GM12873 (cell line): ENCODE results near the gene SLC6A9.

Experiments
- TF ChIP-seq, protein P1 (sequence below): IDR thresholded peaks from 2 replicates; pipeline ENCODE4 v1.5.1; 2012; ENCODE audit warnings: low read depth, mild to moderate bottlenecking, moderate library complexity, low read length, control low read depth; ENCODE audit not compliant: insufficient read depth; ENCODE audit errors: missing control alignments

Gene SLC6A9

DNA sequence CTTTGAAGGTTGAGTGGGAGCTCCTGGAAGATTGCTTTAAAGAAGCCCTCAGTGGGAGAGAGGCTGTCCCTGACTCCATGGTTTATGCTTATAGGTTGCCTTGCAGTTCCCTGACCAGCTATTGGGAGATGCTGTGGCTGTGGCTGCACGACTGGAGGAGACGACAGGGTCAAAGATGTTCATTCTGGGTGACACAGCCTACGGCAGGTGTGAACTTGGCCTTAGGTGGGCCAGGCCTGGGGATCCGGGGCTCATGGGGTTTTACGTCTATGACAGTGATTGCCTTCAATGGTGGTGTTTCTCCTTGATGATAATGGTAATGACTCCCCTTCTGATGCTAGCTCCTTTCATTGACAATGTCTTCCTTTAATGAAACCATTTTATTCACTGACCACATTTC is 60.8 kb downstream of the SLC6A9 start:
- TF ChIP-seq, protein P1, sequence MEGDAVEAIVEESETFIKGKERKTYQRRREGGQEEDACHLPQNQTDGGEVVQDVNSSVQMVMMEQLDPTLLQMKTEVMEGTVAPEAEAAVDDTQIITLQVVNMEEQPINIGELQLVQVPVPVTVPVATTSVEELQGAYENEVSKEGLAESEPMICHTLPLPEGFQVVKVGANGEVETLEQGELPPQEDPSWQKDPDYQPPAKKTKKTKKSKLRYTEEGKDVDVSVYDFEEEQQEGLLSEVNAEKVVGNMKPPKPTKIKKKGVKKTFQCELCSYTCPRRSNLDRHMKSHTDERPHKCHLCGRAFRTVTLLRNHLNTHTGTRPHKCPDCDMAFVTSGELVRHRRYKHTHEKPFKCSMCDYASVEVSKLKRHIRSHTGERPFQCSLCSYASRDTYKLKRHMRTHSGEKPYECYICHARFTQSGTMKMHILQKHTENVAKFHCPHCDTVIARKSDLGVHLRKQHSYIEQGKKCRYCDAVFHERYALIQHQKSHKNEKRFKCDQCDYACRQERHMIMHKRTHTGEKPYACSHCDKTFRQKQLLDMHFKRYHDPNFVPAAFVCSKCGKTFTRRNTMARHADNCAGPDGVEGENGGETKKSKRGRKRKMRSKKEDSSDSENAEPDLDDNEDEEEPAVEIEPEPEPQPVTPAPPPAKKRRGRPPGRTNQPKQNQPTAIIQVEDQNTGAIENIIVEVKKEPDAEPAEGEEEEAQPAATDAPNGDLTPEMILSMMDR, result no peak

DNA sequence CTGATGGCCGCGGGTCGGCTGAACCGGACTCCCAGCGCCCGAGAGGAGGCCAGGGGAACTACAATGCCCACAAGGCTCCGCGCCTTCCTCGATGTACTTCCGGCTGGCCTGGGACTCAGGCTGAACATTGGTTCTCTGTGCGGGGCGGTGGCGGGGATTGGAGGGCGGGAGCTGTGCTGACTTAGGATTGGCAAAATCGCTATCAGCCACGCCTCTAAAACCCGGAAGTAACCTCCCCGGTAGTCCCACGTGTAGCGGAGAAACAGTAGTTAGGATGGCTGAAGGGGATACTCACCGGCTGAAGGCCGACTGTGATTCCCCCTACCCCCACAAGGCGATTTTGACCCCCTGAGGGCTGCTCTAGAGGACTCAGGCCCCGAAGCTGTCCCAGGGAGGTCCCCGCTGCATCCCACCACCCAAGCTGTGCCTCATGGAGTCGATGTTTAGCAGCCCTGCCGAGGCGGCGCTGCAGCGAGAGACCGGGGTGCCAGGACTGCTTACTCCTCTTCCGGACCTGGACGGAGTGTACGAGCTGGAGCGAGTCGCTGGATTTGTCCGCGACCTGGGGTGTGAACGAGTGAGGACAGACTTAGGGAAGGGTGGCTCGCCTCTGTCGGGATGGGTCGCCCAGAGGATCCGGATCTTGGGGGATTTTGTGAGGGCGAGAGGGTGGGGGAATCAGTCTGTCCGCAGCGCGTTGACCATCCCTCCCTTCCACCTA is 61.4 kb downstream of the SLC6A9 start, which contains the start of gene DPH2:
DPH2 (plus strand) TSS at position 265 of the 721 bp plus-strand sequence; CDS start at position 431, 166 bp downstream.
- TF ChIP-seq, protein P1, result peak; percentile 20

DNA sequence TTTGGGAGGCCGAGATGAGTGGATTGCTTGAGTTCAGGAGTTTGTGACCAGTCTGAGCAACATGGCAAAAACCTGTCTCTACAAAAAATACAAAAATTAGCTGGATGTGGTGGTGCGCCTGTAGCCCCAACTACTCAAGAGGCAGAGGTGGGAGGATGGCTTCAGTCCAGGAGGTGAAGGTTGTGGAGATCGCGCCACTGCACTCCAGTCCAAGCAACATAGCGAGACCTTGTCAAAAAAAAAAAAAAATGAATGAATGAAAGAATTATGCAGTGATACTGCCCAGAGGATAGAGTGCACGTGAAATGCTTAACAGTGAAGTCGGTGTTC is 61.9 kb downstream of the SLC6A9 start:
- TF ChIP-seq, protein P1, result no peak

DNA sequence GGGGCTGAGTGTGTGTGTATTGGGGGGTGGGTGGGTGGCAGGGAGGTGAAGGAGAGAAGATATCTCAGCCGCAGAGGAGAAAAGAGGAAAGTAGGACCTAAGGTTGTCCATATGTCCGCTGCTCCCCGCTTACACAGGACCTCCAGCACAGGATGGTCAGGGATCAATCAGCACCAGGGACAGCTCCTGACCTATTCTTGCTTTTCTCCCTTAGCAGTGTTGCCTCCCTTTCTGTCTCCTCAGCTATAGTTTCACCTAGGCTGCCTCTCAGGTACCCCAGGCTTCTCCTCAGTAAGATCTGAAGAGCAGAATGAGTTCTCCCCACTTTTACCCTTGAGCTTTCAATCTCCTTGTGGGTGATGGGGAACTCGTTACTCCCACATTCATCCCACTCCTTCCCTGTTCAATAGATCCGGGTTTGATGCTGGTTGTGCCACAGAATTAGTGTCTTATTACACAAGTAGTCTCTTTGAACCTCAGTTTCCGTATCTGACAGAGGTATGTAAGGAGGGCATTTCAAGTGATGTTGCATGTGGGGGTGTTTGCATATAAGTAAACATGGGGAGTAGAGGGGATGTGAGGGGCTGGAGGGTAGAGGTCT is 62.8 kb downstream of the SLC6A9 start:
- TF ChIP-seq, protein P1, result no peak

DNA sequence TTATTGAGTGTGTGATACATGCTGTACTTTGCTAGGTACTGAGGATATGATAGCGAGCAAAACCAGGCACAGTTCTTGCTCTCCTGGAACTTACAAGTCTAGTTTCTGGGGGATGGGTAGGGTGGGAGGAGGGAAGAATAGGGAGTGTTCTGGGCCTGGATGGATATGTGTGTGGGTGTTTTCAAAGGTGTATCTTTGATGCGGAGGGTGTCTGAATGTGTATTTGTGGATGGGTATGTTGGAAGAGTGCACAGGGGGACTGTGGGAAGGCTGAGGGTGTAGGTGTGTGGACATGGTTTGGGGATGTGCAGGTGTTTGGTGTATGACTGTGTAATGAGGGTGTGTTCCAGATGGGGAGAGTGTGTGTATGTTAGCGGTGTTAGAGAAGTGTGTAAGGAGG is 65.9 kb downstream of the SLC6A9 start:
- TF ChIP-seq, protein P1, result no peak

DNA sequence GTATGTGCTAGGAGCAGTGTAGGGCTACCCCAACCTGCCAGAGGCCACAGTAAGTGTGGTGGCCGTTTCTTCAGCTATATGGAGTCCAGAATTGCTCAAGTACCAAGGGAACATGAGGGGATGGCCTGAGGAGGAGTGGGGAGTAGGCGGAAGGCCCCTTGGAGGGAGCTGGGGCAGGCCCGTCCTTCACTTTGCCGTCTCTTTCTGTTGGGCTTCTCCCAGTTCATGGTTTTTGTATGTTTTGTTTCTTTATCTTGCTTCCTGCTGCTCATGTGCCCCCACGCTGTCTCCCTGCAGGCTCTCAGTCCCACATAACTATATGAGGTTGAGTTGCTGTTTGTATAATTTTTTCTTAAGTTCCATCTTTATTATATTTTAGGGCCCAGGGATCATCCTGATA is 67.4 kb downstream of the SLC6A9 start:
- TF ChIP-seq, protein P1, result no peak

DNA sequence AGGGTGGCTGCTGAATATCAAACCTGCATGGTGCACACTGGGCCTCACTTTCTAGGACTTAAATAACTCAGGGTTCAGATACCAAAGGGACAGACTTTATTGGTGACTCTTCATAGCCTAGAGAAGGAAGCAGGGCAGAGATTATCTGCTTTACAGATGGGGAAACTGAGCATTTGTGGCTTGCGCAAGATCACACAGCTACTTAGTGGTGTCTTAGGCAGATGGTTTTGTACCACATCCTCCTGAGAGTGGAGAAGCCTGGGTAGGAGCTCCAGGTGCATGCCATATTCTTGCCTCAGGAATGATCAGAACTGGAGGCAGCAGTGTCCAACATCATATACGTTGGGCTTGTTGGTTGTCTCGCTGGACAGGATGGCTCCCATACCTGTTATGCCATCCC is 68.3 kb downstream of the SLC6A9 start:
- TF ChIP-seq, protein P1, result no peak
